Loucy (cell line): ENCODE measurements around the gene IRAG1.

Experiments used
- H2AFZ ChIP-seq: fragments of 200-600 bp; sonication (generic); 2 replicates; pipeline ENCODE4 v1.6.0; 2016; ENCODE audit warnings: antibody characterized with exemption, mild to moderate bottlenecking, low read length, moderate library complexity
- H3F3A ChIP-seq: fragments of 200-600 bp; 2 replicates; pipeline ENCODE4 v1.6.0; 2016; ENCODE audit warnings: antibody characterized with exemption, low read depth, mild to moderate bottlenecking
- H3K27me3 ChIP-seq: fragments of 200-600 bp; sonication (generic); 2 replicates; pipeline ENCODE4 v1.6.1; 2014; ENCODE audit warnings: low read length, mild to moderate bottlenecking; ENCODE audit not compliant: insufficient read depth, poor library complexity, severe bottlenecking
- H3K36me3 ChIP-seq: fragments of 200-600 bp; sonication (generic); 2 replicates; pipeline ENCODE4 v1.6.1; 2016; ENCODE audit warnings: low read length; ENCODE audit not compliant: insufficient read depth
- H3K4me1 ChIP-seq: fragments of 200-600 bp; sonication (generic); 2 replicates; pipeline ENCODE4 v1.5.1; 2014; ENCODE audit warnings: low read length, mild to moderate bottlenecking; ENCODE audit not compliant: insufficient read depth, poor library complexity, severe bottlenecking
- H3K4me2 ChIP-seq: fragments of 200-600 bp; sonication (generic); 2 replicates; pipeline ENCODE4 v1.6.0; 2014; ENCODE audit warnings: antibody characterized with exemption, low read length, low read depth, mild to moderate bottlenecking; ENCODE audit not compliant: poor library complexity, severe bottlenecking
- H3K4me3 ChIP-seq: fragments of 200-600 bp; sonication (generic); 2 replicates; pipeline ENCODE4 v1.5.1; 2014; ENCODE audit warnings: low read length, mild to moderate bottlenecking, mixed read lengths; ENCODE audit not compliant: poor library complexity, severe bottlenecking
- H3K79me2 ChIP-seq: fragments of 200-600 bp; sonication (generic); 2 replicates; pipeline ENCODE4 v1.6.1; 2014; ENCODE audit warnings: low read length; ENCODE audit not compliant: insufficient read depth
- H3K9ac ChIP-seq: fragments of 200-600 bp; sonication (generic); 2 replicates; pipeline ENCODE4 v1.6.0; 2014; ENCODE audit warnings: mild to moderate bottlenecking, low read depth, low read length, moderate library complexity; ENCODE audit not compliant: poor library complexity, severe bottlenecking
- H3K9me2 ChIP-seq: fragments of 200-600 bp; sonication (generic); replicated peaks from 2 replicates; pipeline ENCODE4 v1.6.1; 2016; ENCODE audit warnings: low read depth, low read length, mixed read lengths
- H3K9me3 ChIP-seq: fragments of 200-600 bp; sonication (generic); 2 replicates; pipeline ENCODE4 v1.6.1; 2014; ENCODE audit warnings: mild to moderate bottlenecking, antibody characterized with exemption, low read length, low read depth; ENCODE audit not compliant: insufficient read depth
- H4K20me1 ChIP-seq: fragments of 200-600 bp; sonication (generic); 2 replicates; pipeline ENCODE4 v1.6.0; 2014; ENCODE audit warnings: antibody characterized with exemption, low read length, mild to moderate bottlenecking; ENCODE audit not compliant: insufficient read depth, poor library complexity, severe bottlenecking
- EZH2phosphoT487 ChIP-seq: fragments of 200-600 bp; IDR thresholded peaks from 2 replicates; pipeline ENCODE4 v1.6.1; 2018; ENCODE audit warnings: antibody characterized with exemption, mild to moderate bottlenecking, moderate library complexity, borderline replicate concordance
- TF ChIP-seq, protein P1 (sequence below): fragments of 200-600 bp; sonication (generic); conservative IDR thresholded peaks from 2 replicates; pipeline ENCODE4 v1.5.1; 2014; ENCODE audit warnings: mild to moderate bottlenecking, antibody characterized with exemption, low read length

IRAG1 gene

DNA sequence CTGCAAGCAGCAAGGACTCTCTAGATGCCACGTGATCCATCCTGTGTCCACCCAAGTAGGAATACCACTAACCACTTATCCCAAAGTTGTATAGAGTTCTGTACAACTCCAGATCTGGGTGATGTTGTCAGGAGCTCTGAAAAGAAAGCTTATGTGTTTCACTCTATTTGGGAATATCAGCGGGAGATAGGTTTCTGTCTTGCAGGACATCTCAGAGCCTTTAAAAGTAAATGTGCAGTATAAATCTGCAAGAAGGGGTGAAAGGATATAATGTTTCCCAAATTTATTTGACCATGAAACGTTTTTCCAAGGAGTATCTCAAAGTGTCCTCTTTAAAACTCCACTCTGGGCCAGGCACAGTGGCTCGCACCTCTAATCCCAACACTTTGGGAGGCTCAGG, 13.9 kb downstream of the IRAG1 start:
- Histone ChIP-seq H3K36me3 (no peaks in the 10 kb centered on the region), H3K27me3 (no peaks in the 10 kb centered on the region), H3K79me2 (no peaks in the 10 kb centered on the region), H3K4me3 (no peak overlapping the region), H3K9me2 (no peaks in the 10 kb centered on the region), H2AFZ (no peak overlapping the region), H3K4me1 (peaks cover 15% of the 10 kb centered on the region), H4K20me1 (no peaks in the 10 kb centered on the region), H3K9ac (no peak overlapping the region), H3F3A (no peaks in the 10 kb centered on the region), H3K9me3 (no peaks in the 10 kb centered on the region), H3K4me2 (no peak overlapping the region)
- no peak for TF ChIP-seq EZH2phosphoT487
- TF ChIP-seq, protein P1, sequence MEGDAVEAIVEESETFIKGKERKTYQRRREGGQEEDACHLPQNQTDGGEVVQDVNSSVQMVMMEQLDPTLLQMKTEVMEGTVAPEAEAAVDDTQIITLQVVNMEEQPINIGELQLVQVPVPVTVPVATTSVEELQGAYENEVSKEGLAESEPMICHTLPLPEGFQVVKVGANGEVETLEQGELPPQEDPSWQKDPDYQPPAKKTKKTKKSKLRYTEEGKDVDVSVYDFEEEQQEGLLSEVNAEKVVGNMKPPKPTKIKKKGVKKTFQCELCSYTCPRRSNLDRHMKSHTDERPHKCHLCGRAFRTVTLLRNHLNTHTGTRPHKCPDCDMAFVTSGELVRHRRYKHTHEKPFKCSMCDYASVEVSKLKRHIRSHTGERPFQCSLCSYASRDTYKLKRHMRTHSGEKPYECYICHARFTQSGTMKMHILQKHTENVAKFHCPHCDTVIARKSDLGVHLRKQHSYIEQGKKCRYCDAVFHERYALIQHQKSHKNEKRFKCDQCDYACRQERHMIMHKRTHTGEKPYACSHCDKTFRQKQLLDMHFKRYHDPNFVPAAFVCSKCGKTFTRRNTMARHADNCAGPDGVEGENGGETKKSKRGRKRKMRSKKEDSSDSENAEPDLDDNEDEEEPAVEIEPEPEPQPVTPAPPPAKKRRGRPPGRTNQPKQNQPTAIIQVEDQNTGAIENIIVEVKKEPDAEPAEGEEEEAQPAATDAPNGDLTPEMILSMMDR = no peak

DNA sequence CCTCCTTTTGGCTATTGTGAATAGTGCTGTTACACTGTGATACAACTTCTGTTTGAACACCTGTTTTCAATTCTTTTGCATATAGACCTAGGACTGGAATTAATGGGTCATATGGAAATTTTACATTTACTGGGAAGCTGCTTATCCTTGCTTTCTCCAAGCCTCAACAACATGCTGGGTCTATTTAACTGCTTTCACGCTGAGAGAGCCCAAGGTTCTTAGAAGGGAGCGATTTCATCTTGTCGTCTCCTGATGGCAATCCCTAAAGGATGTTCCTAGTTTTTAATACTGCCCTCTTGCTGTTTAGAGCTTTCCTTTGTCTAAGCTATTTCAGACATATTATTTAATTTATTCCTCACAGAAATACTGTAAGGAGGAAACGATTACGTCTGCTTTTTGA, 15.5 kb downstream of the IRAG1 start:
- Histone ChIP-seq H3K4me2 (no peak overlapping the region), H3K79me2 (no peaks in the 10 kb centered on the region), H3K9me3 (no peaks in the 10 kb centered on the region), H4K20me1 (no peaks in the 10 kb centered on the region), H3F3A (no peaks in the 10 kb centered on the region), H3K4me3 (no peak overlapping the region), H3K36me3 (no peaks in the 10 kb centered on the region), H3K9me2 (no peaks in the 10 kb centered on the region), H3K9ac (no peak overlapping the region), H3K27me3 (no peaks in the 10 kb centered on the region), H3K4me1 (peaks cover 21% of the 10 kb centered on the region), H2AFZ (no peak overlapping the region)
- no peak for TF ChIP-seq EZH2phosphoT487
- TF ChIP-seq, protein P1 = no peak

DNA sequence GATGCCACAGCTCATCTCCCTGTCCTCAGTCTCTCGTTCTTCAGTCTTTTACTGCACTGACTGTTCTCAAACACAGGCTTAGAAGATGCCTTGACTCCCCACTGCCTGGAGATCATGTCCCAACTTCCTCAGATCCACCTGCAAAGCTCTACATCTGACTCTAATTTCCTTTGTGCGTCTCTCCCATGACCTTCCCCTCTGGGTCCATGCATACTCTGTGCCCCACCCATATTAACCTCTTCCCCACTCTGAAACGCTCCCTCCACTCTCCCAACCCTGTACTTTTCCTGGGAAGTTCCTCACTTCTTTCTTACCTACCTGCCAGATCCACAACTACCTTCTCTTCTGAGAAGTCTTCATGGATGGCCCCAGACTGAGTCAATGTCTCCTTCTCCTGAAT, 16.6 kb downstream of the IRAG1 start:
- H3K36me3 ChIP-seq = no peaks in the 10 kb centered on the region
- H3K4me2 ChIP-seq = no peak overlapping the region
- H3K9ac ChIP-seq = no peak overlapping the region
- TF ChIP-seq, protein P1 = no peak
- no peak for TF ChIP-seq EZH2phosphoT487
- no peaks in the 10 kb centered on the region for H3K27me3 ChIP-seq
- H3K9me3 ChIP-seq = no peaks in the 10 kb centered on the region
- H3K4me3 ChIP-seq = no peak overlapping the region
- no peaks in the 10 kb centered on the region for H3F3A ChIP-seq
- H4K20me1 ChIP-seq = no peaks in the 10 kb centered on the region
- no peaks in the 10 kb centered on the region for H3K9me2 ChIP-seq
- H2AFZ ChIP-seq = no peak overlapping the region
- H3K79me2 ChIP-seq = no peaks in the 10 kb centered on the region
- peaks cover 21% of the 10 kb centered on the region for H3K4me1 ChIP-seq
